ENCODE data around the gene TMPRSS7. TPM values are rescaled to one million over a fixed set of nuclear protein-coding genes. Genes with fewer than 3 reads are reported as not detected.

TMPRSS7 gene
- polyA plus RNA-seq, 1 donor from 2014 or later: 0.52 TPM

- H3K9ac ChIP-seq (ENCODE audit: low read length): no peak overlapping the region
- no peaks in the 10 kb centered on the region for H4K20me1 ChIP-seq (ENCODE audit: insufficient read depth)
- H2AFZ ChIP-seq (ENCODE audit: low read depth, low read length): no peak overlapping the region
- H3K4me3 ChIP-seq (ENCODE audit: low read length): no peak overlapping the region
- no peaks in the 10 kb centered on the region for H3K79me2 ChIP-seq (replicated peaks; ENCODE audit: insufficient read depth, low read length)
- no peak overlapping the region for H3K4me2 ChIP-seq (ENCODE audit: low read length)
- H3F3A ChIP-seq (ENCODE audit: insufficient read depth, low read length, poor library complexity, severe bottlenecking): peaks cover 5% of the 10 kb centered on the region
- no peaks in the 10 kb centered on the region for H3K9me2 ChIP-seq (ENCODE audit: insufficient read depth, low read length)
- TF ChIP-seq EZH2 (IDR thresholded peaks at IDR 0.05; ENCODE audit: borderline replicate concordance, insufficient read depth, low read length, poor library complexity, severe bottlenecking) (no peak), MXI1 (conservative IDR thresholded peaks at IDR 0.05; ENCODE audit: poor library complexity, severe bottlenecking) (no peak), RAD21 (conservative IDR thresholded peaks at IDR 0.05) (no peak), POLR2AphosphoS5 (IDR thresholded peaks at IDR 0.05) (no peak), REST (IDR thresholded peaks at IDR 0.05; ENCODE audit: borderline replicate concordance) (no peak), SMC3 (conservative IDR thresholded peaks at IDR 0.05; ENCODE audit: poor library complexity) (no peak), EP300 (conservative IDR thresholded peaks at IDR 0.05; ENCODE audit: poor library complexity, severe bottlenecking) (no peak), TAF1 (IDR thresholded peaks at IDR 0.05; ENCODE audit: low read depth) (no peak), CTCF (IDR thresholded peaks at IDR 0.05; ENCODE audit: poor library complexity, severe bottlenecking) (no peak)
- no peaks in the 10 kb centered on the region for H3K36me3 ChIP-seq (ENCODE audit: insufficient read depth, low read length)
- no peaks in the 10 kb centered on the region for H3K27me3 ChIP-seq (ENCODE audit: insufficient read depth, low read depth, low read length)
- no peak overlapping the region for H3K27ac ChIP-seq (ENCODE audit: low read length)
- no peaks in the 10 kb centered on the region for H3K9me3 ChIP-seq (ENCODE audit: low read length)
Observed at GRCh38 chr3:112041321-112041720, 6.8 kb downstream of the TMPRSS7 start.

DNA sequence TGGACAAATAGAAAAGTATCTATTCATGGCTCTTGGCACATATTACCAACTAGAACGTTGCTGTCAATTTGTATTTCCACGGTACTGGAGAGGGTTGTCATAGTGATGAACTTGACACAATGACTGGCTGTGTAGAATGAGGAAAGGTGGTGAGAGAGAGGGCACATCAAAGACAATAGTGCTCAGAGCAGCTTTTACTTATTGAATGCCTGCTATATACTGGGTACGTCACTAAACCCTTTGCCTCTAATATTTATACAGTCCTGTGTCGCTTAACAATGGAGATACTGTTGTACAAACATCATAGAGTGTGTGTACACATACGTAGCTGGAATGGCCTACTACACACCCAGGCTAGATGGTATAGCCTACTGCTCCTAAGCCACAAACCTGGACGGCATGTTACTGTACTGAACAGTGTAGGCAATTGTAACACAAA is 8.3 kb downstream of the TMPRSS7 start:
- H3K4me3 ChIP-seq (ENCODE audit: low read length): peak overlapping the region; percentile 43
- H3F3A ChIP-seq (ENCODE audit: insufficient read depth, low read length, poor library complexity, severe bottlenecking): peaks cover 5% of the 10 kb centered on the region
- H3K27me3 ChIP-seq (ENCODE audit: insufficient read depth, low read depth, low read length): no peaks in the 10 kb centered on the region
- peak overlapping the region; percentile 26 for H3K4me2 ChIP-seq (ENCODE audit: low read length)
- no peak overlapping the region for H2AFZ ChIP-seq (ENCODE audit: low read depth, low read length)
- H3K9ac ChIP-seq (ENCODE audit: low read length): peak overlapping the region; percentile 48
- H3K79me2 ChIP-seq (replicated peaks; ENCODE audit: insufficient read depth, low read length): no peaks in the 10 kb centered on the region
- peak; percentile 88 for TF ChIP-seq EP300 (conservative IDR thresholded peaks at IDR 0.05; ENCODE audit: poor library complexity, severe bottlenecking)
- TF ChIP-seq POLR2AphosphoS5 (IDR thresholded peaks at IDR 0.05): peak; percentile 71
- TF ChIP-seq REST (IDR thresholded peaks at IDR 0.05; ENCODE audit: borderline replicate concordance): no peak
- peak overlapping the region; percentile 89 for H3K27ac ChIP-seq (ENCODE audit: low read length)
- H3K36me3 ChIP-seq (ENCODE audit: insufficient read depth, low read length): no peaks in the 10 kb centered on the region
- no peaks in the 10 kb centered on the region for H3K9me3 ChIP-seq (ENCODE audit: low read length)
- H4K20me1 ChIP-seq (ENCODE audit: insufficient read depth): no peaks in the 10 kb centered on the region
- H3K9me2 ChIP-seq (ENCODE audit: insufficient read depth, low read length): no peaks in the 10 kb centered on the region
